ENCODE data around the gene MT1G. TPM values are rescaled to one million over a fixed set of nuclear protein-coding genes. Genes with fewer than 3 reads are reported as not detected.

Gene MT1G
- polyA plus RNA-seq, 1 donor, result not detected

GRCh38 chr16:56617212-56618085, 50.4 kb downstream of the MT1G start:
- DNase-seq, result peak; percentile 69

Other genes starting within 250 kb of the MT1G start
- 42.9 TPM for gene AMFR, start 242.5 kb downstream of the MT1G start, polyA plus RNA-seq (ENCODE audit: insufficient read length)
- gene NUDT21, start 216.7 kb downstream of the MT1G start, polyA plus RNA-seq (ENCODE audit: insufficient read length), result 51.2 TPM
- gene OGFOD1, start 216.5 kb downstream of the MT1G start, polyA plus RNA-seq (ENCODE audit: insufficient read length), result 36.5 TPM
- 42.9 TPM for gene BBS2, start 148.0 kb downstream of the MT1G start, polyA plus RNA-seq (ENCODE audit: insufficient read length)
- gene MT4, start 103.0 kb downstream of the MT1G start, polyA plus RNA-seq (ENCODE audit: insufficient read length), result not detected
- gene MT3, start 78.5 kb downstream of the MT1G start, polyA plus RNA-seq (ENCODE audit: insufficient read length), result 8.7 TPM
- 26.9 TPM for gene MT2A, start 59.5 kb downstream of the MT1G start, polyA plus RNA-seq (ENCODE audit: insufficient read length)
- gene MT1E, start 42.3 kb downstream of the MT1G start, polyA plus RNA-seq (ENCODE audit: insufficient read length), result 21.1 TPM
- gene MT1M, start 35.4 kb downstream of the MT1G start, polyA plus RNA-seq (ENCODE audit: insufficient read length), result 1.9 TPM
- gene MT1A, start 29.4 kb downstream of the MT1G start, polyA plus RNA-seq (ENCODE audit: insufficient read length), result not detected
- gene MT1B, start 16.2 kb downstream of the MT1G start, polyA plus RNA-seq (ENCODE audit: insufficient read length), result not detected
- gene MT1F, start 10.1 kb downstream of the MT1G start, polyA plus RNA-seq (ENCODE audit: insufficient read length), result 1.4 TPM
- not detected for gene MT1H, start 1.7 kb upstream of the MT1G start, polyA plus RNA-seq (ENCODE audit: insufficient read length)
- 9.9 TPM for gene MT1X, start 14.4 kb upstream of the MT1G start, polyA plus RNA-seq (ENCODE audit: insufficient read length)
- 44.2 TPM for gene NUP93, start 62.1 kb upstream of the MT1G start, polyA plus RNA-seq (ENCODE audit: insufficient read length)
- gene SLC12A3, start 197.1 kb upstream of the MT1G start, polyA plus RNA-seq (ENCODE audit: insufficient read length), result 0.05 TPM

Data from hindlimb muscle (tissue), 1 donor.